ENCODE data around the gene UCK2. TPM values are rescaled to one million over a fixed set of nuclear protein-coding genes. Genes with fewer than 3 reads are reported as not detected.

UCK2 gene
- total RNA-seq, 6 experiments from 2014 or later: 42.5 to 60.0 (median 52.1) TPM

- Mint-ChIP-seq H3K9me3 (no peaks in the 10 kb centered on the region), H3K27me3 (ENCODE audit: insufficient read depth) (peaks cover 7% of the 10 kb centered on the region), H3K4me1 (ENCODE audit: low read depth) (peaks cover 22% of the 10 kb centered on the region), H3K27ac (peak overlapping the region; percentile 2), H3K4me3 (no peak overlapping the region), H3K36me3 (ENCODE audit: low read depth) (peaks cover 21% of the 10 kb centered on the region)
- DNase-seq: no peak
- no peak for TF ChIP-seq CTCF (IDR thresholded peaks at IDR 0.05)
Measured at GRCh38 chr1:165912638-165913037, 85.2 kb downstream of the UCK2 start.

- Mint-ChIP-seq H3K4me1 (ENCODE audit: low read depth) (peaks cover 10% of the 10 kb centered on the region), H3K27ac (peak overlapping the region; percentile 43)
Measured at GRCh38 chr1:165914136-165914798, 86.9 kb downstream of the UCK2 start.

GRCh38 chr1:165915480-165915879, 88.1 kb downstream of the UCK2 start:
- DNase-seq: no peak
- no peak for TF ChIP-seq CTCF (IDR thresholded peaks at IDR 0.05)
- no peaks in the 10 kb centered on the region for H3K9me3 Mint-ChIP-seq
- peaks cover 10% of the 10 kb centered on the region for H3K4me1 Mint-ChIP-seq (ENCODE audit: low read depth)
- 0 out of 2 replicates have a peak, but pooled peaks cover under 1% of the 10 kb centered on the region for H3K36me3 Mint-ChIP-seq (ENCODE audit: low read depth)
- H3K27ac Mint-ChIP-seq: no peak overlapping the region
- peaks cover 3% of the 10 kb centered on the region; the same call in 1 of the 2 replicates for H3K27me3 Mint-ChIP-seq (ENCODE audit: insufficient read depth)
- no peak overlapping the region for H3K4me3 Mint-ChIP-seq

More at GRCh38 chr1:165914136-165914798, 86.9 kb downstream of the UCK2 start:
- DNase-seq: peak; percentile 87
- TF ChIP-seq CTCF (IDR thresholded peaks at IDR 0.05): peak; percentile 93
- Mint-ChIP-seq H3K36me3 (ENCODE audit: low read depth) (peaks cover 7% of the 10 kb centered on the region; the same call in 1 of the 2 replicates), H3K9me3 (no peaks in the 10 kb centered on the region), H3K4me3 (peak overlapping the region; percentile 20; the same call in 1 of the 2 replicates), H3K27me3 (ENCODE audit: insufficient read depth) (peaks cover 3% of the 10 kb centered on the region; the same call in 1 of the 2 replicates)

- Mint-ChIP-seq H3K27me3 (ENCODE audit: insufficient read depth) (peaks cover 3% of the 10 kb centered on the region; the same call in 1 of the 2 replicates), H3K9me3 (no peaks in the 10 kb centered on the region), H3K27ac (no peak overlapping the region), H3K4me3 (no peak overlapping the region), H3K36me3 (ENCODE audit: low read depth) (no peaks in the 10 kb centered on the region), H3K4me1 (ENCODE audit: low read depth) (peaks cover 10% of the 10 kb centered on the region)
- no peak for DNase-seq
- TF ChIP-seq CTCF (IDR thresholded peaks at IDR 0.05): no peak
Measured at GRCh38 chr1:165915932-165916348, 88.5 kb downstream of the UCK2 start.

GRCh38 chr1:165917166-165917565, 89.8 kb downstream of the UCK2 start:
- peaks cover 10% of the 10 kb centered on the region for H3K4me1 Mint-ChIP-seq (ENCODE audit: low read depth)
- no peak for DNase-seq
- peaks cover 3% of the 10 kb centered on the region; the same call in 1 of the 2 replicates for H3K27me3 Mint-ChIP-seq (ENCODE audit: insufficient read depth)
- no peak overlapping the region for H3K27ac Mint-ChIP-seq
- H3K4me3 Mint-ChIP-seq: no peak overlapping the region
- no peaks in the 10 kb centered on the region for H3K36me3 Mint-ChIP-seq (ENCODE audit: low read depth)
- no peak for TF ChIP-seq CTCF (IDR thresholded peaks at IDR 0.05)
- H3K9me3 Mint-ChIP-seq: no peaks in the 10 kb centered on the region

All from HFFc6 (cell line).